ENCODE data around the gene SP7.
"Not testable (repeated sequence)": the region's sequence is repeated elsewhere in the genome, so short reads cannot be mapped to it uniquely, and the experiment has no call there.

The SP7 gene

DNA sequence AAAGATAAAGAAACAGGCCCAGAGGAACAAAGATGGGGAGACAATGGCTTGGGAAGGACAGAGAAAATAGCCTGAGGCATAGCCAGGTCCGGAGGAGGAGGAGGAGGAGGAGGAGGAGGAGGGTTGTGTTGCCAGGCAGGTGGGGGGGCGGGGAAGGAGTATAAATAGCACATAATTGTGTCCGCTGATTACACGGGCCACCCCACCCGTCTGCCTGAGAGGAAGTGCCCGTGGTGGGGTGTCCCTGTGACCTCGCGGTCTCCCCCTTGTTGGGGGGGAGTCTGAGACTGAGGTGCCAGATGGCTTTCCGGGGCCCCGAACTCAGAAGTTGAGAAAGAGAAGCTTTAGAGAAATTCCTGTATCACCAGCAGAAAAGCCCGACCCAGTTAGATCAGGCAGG is 1.9 kb upstream of the SP7 start:
- H3K4me3 ChIP-seq (ENCODE audit: low read depth, low read length), result no peak overlapping the region

DNA sequence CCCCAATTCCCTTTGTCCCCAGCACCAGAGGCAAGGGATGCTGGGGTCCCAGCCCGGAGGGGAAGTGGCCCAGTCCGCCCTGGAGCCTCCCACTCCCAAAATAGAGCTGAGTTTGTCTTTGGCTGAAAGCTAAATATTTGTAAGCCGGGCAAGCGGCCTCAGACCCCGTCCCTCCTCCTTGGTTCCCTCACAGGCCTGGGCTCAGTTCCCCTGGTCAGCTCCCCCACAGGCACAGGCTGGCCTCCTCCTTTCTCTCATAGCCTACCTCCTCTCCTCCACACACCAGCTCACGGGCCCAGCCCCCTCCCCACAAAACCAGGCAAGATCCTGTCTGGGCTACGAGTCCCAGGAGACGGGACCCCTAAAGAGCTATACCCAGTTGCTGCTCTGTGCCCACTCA is 1.3 kb downstream of the SP7 start:
- DNase-seq (ENCODE audit: low read depth), result no peak
- no peak overlapping the region for H3K4me3 ChIP-seq (ENCODE audit: low read depth, low read length)
- TF ChIP-seq, protein P1, sequence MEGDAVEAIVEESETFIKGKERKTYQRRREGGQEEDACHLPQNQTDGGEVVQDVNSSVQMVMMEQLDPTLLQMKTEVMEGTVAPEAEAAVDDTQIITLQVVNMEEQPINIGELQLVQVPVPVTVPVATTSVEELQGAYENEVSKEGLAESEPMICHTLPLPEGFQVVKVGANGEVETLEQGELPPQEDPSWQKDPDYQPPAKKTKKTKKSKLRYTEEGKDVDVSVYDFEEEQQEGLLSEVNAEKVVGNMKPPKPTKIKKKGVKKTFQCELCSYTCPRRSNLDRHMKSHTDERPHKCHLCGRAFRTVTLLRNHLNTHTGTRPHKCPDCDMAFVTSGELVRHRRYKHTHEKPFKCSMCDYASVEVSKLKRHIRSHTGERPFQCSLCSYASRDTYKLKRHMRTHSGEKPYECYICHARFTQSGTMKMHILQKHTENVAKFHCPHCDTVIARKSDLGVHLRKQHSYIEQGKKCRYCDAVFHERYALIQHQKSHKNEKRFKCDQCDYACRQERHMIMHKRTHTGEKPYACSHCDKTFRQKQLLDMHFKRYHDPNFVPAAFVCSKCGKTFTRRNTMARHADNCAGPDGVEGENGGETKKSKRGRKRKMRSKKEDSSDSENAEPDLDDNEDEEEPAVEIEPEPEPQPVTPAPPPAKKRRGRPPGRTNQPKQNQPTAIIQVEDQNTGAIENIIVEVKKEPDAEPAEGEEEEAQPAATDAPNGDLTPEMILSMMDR (IDR thresholded peaks at IDR 0.05; ENCODE audit: low read depth, low read length, missing control alignments), result no peak

More for the DNA sequence above, 1.9 kb upstream of the SP7 start:
- TF ChIP-seq, protein P1 (IDR thresholded peaks at IDR 0.05; ENCODE audit: low read depth, low read length, missing control alignments), result no peak
- no peak for DNase-seq (ENCODE audit: low read depth)

DNA sequence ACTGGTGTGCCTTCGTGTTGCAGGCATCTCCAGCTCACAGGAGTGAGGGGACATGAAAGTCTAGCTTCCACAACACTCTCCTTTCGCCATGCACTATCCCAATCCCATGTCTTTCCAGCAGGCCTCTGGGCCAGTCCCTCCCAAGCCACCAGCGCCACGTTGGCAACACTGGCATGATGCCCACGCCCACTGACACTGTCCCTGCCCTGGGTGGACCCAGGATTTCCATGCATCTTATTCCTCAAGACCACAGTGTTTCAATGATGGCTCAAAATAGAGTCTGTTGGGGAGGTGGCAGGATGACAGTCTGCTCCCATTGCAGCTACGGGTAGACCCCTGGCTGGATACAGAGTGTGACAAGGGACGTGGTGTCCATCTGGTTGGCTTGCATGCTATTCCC is 2.3 kb downstream of the SP7 start:
- no peak overlapping the region for H3K4me3 ChIP-seq (ENCODE audit: low read depth, low read length)
- TF ChIP-seq, protein P1 (IDR thresholded peaks at IDR 0.05; ENCODE audit: low read depth, low read length, missing control alignments), result no peak
- no peak for DNase-seq (ENCODE audit: low read depth)

DNA sequence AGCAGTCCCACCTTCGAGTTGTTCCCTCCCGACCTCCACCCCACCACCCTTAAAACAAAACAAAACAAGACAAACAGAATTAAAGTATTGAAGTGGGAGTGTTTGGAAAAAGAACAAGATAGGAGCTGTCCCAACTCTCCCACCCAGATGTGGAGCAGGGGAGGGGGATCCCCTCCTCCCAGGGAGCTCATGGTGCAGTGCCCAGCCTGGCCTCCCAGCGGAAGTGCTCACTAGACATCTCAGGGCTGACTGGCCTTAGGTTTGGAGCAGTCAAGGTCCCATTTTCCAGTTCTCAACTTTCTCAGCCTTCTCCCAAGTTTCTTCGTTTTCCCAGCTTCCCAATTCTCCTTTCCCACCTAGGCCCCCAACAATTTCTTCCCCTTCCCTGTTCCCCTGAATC is 2.9 kb downstream of the SP7 start:
- TF ChIP-seq, protein P1 (IDR thresholded peaks at IDR 0.05; ENCODE audit: low read depth, low read length, missing control alignments), result no peak
- no peak overlapping the region for H3K4me3 ChIP-seq (ENCODE audit: low read depth, low read length)
- no peak for DNase-seq (ENCODE audit: low read depth)

DNA sequence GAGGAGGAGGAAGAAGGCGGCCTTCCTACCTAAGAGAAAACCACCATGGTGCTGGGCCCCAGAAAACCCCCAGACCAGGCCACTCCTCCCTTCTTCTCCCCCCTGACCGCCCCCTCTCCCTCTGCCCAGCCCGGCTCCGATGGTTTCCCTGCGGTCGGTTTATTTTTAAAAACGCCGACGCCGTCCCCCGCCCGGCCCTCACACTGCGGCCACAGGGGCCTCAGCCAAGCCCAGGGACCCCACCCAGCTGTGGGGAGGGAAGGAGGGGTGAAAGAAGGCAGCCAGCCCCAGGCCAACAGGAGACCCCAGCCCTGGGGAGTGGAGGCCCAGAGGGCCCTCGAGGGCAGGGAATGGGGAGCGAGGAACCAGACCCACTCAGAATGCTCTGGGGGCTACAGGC is 3.4 kb downstream of the SP7 start:
- TF ChIP-seq, protein P1 (IDR thresholded peaks at IDR 0.05; ENCODE audit: low read depth, low read length, missing control alignments), result no peak
- no peak for DNase-seq (ENCODE audit: low read depth)
- H3K4me3 ChIP-seq (ENCODE audit: low read depth, low read length), result no peak overlapping the region

DNA sequence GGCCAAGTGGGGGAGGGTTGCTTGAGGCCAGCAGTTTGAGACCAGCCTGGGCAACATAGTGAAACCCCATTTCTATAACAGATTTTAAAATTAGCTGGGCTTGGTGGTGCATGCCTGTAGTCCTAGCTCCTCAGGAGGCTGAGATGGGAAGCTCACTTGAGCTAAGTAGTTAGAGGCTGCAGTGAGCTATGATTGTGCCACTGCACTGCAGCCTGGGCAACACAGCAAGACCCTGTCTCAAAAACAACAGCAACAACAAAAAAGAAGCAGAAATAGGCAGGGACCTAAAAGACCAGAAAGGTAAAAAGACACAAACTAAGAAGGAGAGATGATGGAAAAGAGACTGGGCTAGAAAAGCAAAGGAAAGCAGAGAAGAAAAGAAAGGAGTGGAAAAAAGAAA is 3.8 kb downstream of the SP7 start:
- not testable (repeated sequence) for DNase-seq (ENCODE audit: low read depth); H3K4me3 ChIP-seq (ENCODE audit: low read depth, low read length)

DNA sequence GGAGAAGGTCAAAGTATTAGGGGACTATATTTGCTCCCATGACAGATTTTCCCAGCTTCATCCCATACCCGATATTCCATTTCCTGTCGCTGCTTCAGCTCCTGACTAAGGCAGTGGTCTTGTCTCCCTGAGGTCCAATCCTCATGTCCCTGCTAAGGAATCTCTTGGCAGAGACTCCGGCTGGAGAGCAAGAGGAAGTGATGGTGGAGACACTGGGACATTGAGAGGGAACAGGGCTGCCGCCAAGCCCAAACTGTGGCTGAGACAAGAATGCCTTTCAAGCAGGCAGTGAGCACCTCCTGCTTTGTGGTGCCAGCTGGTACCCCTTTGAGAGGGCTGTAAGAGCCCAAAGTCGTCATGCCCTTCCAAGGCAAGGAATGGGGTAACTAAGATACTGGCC is 5.5 kb downstream of the SP7 start:
- DNase-seq (ENCODE audit: low read depth), result no peak
- no peak overlapping the region for H3K4me3 ChIP-seq (ENCODE audit: low read depth, low read length)
- TF ChIP-seq, protein P1 (IDR thresholded peaks at IDR 0.05; ENCODE audit: low read depth, low read length, missing control alignments), result no peak

DNA sequence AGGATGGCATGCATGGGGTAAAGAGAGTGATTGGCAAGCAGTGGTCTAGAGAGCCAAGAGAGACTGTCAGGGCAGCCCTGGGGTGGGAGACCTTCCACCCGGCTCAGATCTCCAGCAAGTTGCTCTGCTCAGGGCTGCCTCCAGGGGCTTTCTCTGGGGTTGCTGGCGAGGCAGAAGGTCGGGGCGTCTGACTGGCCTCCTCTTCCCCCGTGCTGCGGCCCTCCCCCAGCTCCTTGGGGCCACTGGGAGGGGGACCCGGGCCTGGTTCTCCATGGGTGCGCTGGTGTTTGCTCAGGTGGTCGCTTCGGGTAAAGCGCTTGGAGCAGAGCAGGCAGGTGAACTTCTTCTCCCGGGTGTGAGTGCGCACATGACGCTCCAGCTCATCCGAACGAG is 8.1 kb downstream of the SP7 start:
- TF ChIP-seq, protein P1 (IDR thresholded peaks at IDR 0.05; ENCODE audit: low read depth, low read length, missing control alignments), result peak; percentile 18
- DNase-seq (ENCODE audit: low read depth), result no peak
- no peak overlapping the region for H3K4me3 ChIP-seq (ENCODE audit: low read depth, low read length)
